Measurements from ENCODE around the gene PTRH1. TPM values are rescaled to one million over a fixed set of nuclear protein-coding genes. Genes with fewer than 3 reads are reported as not detected.

PTRH1 gene
- total RNA-seq, 1 experiment from 2014 or later, result 35.5 TPM

DNA sequence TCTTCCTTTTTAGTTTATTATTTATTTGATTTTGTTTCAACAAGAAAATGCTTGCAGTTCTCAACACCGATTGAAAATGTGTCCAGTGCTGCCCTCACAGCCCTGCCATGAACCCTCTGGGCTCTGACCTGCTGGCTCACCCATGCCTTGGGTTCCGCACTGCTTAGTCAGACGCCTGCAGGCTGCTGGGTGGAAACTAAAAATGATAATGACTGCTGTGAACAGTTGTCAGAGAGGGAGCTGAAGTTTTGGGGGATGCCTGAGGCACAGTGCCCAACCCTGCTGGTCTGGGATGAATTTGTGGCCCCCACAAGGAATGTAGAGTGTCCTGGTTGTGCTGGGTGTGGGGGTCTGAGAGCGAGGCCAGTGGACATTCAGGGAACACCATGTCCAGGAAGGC is 30.9 kb downstream of the PTRH1 start:
- in situ Hi-C loops (cut with HindIII; ENCODE audit: low pct_unique_long_range_greater_than_20kb, low sequenced_read_pairs), result no loop called here
- DNase-seq (ENCODE audit: low read depth, low spot score), result no peak

DNA sequence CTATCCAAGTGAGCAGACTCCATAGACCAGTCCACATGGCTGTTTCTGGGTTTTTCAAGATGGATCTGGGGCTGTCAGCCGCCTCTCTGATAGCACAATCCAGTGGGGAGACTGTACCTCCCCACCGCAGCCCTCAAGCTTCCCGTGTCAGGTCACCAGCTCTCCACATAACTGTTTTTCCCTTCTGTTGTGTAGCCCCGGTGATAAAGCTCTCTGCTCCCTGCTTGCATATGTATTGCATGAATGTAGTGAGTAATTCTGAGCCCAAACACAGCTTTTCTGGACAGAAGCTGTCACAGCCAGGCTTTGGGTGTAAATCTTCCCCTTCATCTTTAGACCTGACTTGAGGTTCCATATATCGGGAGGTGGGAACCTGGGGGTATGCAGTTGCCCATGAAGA is 31.7 kb downstream of the PTRH1 start:
- in situ Hi-C loops (cut with HindIII; ENCODE audit: low pct_unique_long_range_greater_than_20kb, low sequenced_read_pairs), result no loop called here
- DNase-seq (ENCODE audit: low read depth, low spot score), result no peak

DNA sequence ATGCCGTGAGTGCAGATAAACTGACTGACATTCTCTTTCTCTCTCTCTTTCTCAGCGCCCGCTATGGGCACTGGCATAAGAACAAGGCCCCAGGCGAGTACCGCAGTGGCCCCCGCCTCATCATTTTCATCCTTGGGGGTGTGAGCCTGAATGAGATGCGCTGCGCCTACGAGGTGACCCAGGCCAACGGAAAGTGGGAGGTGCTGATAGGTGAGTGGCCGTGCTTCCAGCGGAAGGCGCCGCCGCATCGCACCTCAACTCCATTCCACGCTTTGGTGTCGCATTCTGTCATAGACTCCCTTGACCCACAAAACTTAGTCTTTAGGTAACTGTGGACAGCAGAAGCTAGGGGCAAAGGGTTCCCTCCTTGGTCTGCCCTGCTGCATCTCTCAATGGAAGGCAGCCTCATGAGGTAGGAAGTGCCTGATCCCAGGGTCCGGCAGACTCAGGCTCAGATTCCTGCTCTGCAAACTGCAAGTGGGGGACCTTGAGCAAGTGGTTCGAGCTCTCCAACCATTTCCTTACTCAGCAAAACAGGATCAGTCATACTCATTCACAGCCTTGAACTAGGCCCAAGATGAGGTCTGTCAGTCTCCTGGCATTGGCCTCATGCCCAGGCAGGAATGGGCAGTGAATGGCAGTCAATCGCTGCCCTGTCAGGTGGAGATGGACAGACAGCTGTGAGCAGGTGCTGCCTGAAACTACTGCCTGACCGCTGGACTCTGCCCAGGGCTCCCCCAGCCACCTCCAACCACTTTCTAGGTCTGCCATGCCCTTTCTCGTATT is 32.9 kb downstream of the PTRH1 start:
- DNase-seq (ENCODE audit: low read depth, low spot score), result no peak
- in situ Hi-C loops (cut with HindIII; ENCODE audit: low pct_unique_long_range_greater_than_20kb, low sequenced_read_pairs), result no loop called here

GRCh38 chr9:127680846-127681245 is 34.6 kb downstream of the PTRH1 start:
- no peak for DNase-seq (ENCODE audit: low read depth, low spot score)
- in situ Hi-C loops (cut with HindIII; ENCODE audit: low pct_unique_long_range_greater_than_20kb, low sequenced_read_pairs), result no loop called here

DNA sequence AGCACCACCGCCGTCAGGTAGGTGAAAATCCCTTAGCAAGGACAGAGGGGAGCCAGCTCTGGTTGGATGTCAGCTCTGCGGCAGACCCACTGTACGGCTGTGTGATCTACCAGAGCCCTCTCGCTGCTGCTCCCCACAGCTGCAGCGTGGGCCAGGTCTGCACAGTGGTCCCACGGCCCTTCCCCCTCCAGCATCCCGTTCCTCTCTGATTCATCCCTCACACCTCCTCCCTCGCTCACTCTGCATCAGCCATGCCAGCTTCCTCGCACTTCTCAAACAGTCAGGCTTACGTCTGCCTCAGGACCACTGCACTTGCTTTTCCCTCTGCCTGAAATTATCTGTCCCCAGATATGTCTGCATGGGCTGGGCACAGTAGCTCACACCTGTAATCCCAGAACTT is 35.2 kb downstream of the PTRH1 start:
- no peak for DNase-seq (ENCODE audit: low read depth, low spot score)
- in situ Hi-C loops (cut with HindIII; ENCODE audit: low pct_unique_long_range_greater_than_20kb, low sequenced_read_pairs), result no loop called here

DNA sequence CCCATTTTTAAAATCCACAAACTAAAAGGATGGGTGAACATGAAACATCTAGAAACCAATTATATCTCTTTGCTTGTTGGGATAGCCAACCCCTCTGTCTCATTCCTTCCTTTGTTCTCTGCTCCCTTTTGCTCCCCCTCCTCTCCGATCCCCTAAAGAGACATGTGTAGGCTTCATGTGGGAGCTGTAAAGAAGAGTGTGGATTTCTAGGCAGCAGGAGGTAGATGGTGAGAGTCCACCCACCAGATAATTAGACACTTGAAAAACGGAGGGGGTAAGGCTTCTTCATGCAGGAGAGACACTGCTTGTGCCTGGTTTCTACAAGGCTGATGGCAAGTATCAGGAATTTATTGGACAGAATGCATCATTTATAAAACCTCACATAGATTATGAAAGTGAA is 36.0 kb downstream of the PTRH1 start:
- no peak for DNase-seq (ENCODE audit: low read depth, low spot score)
- in situ Hi-C loops (cut with HindIII; ENCODE audit: low pct_unique_long_range_greater_than_20kb, low sequenced_read_pairs), result no loop called here

DNA sequence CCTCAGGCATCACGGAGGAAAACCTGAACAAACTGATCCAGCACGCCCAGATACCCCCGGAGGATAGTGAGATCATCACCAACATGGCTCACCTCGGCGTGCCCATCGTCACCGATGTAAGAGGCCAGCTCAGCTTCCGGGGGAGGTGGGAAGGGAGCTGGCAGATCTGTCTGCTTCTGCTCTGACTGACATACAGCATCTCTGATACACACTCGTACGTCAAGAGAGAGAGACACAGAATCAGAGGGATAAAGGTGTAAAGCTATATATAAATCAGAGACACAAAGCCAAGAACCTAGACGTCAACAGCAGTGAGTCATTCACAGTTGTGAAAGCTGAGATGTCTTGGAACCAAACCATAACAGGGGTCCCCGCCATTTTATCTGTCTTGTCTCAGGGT is 38.8 kb downstream of the PTRH1 start:
- no peak for DNase-seq (ENCODE audit: low read depth, low spot score)
- in situ Hi-C loops (cut with HindIII; ENCODE audit: low pct_unique_long_range_greater_than_20kb, low sequenced_read_pairs), result no loop called here

DNA sequence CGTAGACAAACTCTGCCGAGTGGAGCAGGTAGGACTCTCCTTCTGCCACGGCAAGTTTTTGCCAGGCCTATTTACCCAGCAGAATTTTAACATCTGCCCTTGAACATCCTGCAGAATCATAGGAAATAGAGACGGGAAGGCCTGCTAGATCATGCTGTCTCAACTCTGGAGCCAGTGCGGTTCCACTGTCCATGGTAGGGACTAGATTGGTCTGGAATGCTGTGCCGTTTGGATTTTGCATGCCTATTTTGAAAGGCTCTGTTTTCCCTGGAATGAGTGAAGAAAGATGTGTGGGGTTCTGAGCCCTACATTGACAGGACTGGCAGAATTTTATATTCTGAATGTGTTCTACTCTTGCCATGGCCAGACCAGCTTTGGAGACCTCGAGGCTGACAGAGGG is 42.2 kb downstream of the PTRH1 start:
- in situ Hi-C loops (cut with HindIII; ENCODE audit: low pct_unique_long_range_greater_than_20kb, low sequenced_read_pairs), result no loop called here
- DNase-seq (ENCODE audit: low read depth, low spot score), result no peak

- in situ Hi-C loops (cut with HindIII; ENCODE audit: low pct_unique_long_range_greater_than_20kb, low sequenced_read_pairs), result no loop called here
- DNase-seq (ENCODE audit: low read depth, low spot score), result no peak
These were observed 47.6 kb downstream of the PTRH1 start for GRCh38 chr9:127667906-127668305.

GRCh38 chr9:127667127-127667844 is 48.2 kb downstream of the PTRH1 start:
- DNase-seq (ENCODE audit: low read depth, low spot score), result no peak
- in situ Hi-C loops (cut with HindIII; ENCODE audit: low pct_unique_long_range_greater_than_20kb, low sequenced_read_pairs), result no loop called here

GRCh38 chr9:127664678-127665507 is 50.6 kb downstream of the PTRH1 start:
- in situ Hi-C loops (cut with HindIII; ENCODE audit: low pct_unique_long_range_greater_than_20kb, low sequenced_read_pairs), result no loop called here
- no peak for DNase-seq (ENCODE audit: low read depth, low spot score)

DNA sequence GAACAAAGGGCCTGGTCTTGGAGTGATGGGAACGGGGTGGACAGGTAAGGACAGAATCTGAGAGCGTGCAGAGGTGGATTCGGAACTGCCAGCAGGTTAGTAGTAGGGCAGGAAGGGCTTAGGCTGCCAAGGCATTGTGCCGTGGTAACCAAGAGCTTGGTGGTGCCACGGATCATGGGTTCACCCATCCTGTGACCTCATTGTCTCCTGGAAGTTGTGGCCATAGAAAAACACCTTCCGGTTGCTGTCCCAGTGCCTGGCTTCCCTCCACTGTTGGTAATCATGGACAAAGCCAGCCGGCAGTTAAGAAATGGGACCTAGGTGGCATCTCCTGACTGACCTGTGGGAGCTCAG is 51.2 kb downstream of the PTRH1 start:
- DNase-seq (ENCODE audit: low read depth, low spot score), result no peak
- in situ Hi-C loops (cut with HindIII; ENCODE audit: low pct_unique_long_range_greater_than_20kb, low sequenced_read_pairs), result no loop called here

Other genes with a start within 250 kb of the PTRH1 start
- 41.3 and 41.5 TPM in 2 replicates for gene STXBP1, start 103.4 kb downstream of the PTRH1 start, total RNA-seq (2014; rRNA removed; shearing (Covaris generic))
- gene CFAP157, start 8.7 kb downstream of the PTRH1 start, total RNA-seq (2014; rRNA removed; shearing (Covaris generic)), result 0.11 TPM in 2 replicates
- gene TTC16, start 416 bp upstream of the PTRH1 start, total RNA-seq (2014; rRNA removed; shearing (Covaris generic)), result 0.11 and 0.16 TPM in 2 replicates
- 9.0 and 10.5 TPM in 2 replicates for gene TOR2A, start 19.6 kb upstream of the PTRH1 start, total RNA-seq (2014; rRNA removed; shearing (Covaris generic))
- 0.08 and 0.11 TPM in 2 replicates for gene SH2D3C, start 63.0 kb upstream of the PTRH1 start, total RNA-seq (2014; rRNA removed; shearing (Covaris generic))
- 22.1 and 32.7 TPM in 2 replicates for gene CDK9, start 70.4 kb upstream of the PTRH1 start, total RNA-seq (2014; rRNA removed; shearing (Covaris generic))
- 41.4 and 45.2 TPM in 2 replicates for gene FPGS, start 87.2 kb upstream of the PTRH1 start, total RNA-seq (2014; rRNA removed; shearing (Covaris generic))
- gene ENG, start 139.0 kb upstream of the PTRH1 start, total RNA-seq (2014; rRNA removed; shearing (Covaris generic)), result 3.7 and 5.5 TPM in 2 replicates
- 50.6 and 53.0 TPM in 2 replicates for gene AK1, start 162.0 kb upstream of the PTRH1 start, total RNA-seq (2014; rRNA removed; shearing (Covaris generic))
- 10.1 TPM in 2 replicates for gene ST6GALNAC6, start 183.9 kb upstream of the PTRH1 start, total RNA-seq (2014; rRNA removed; shearing (Covaris generic))
- 5.2 and 7.4 TPM in 2 replicates for gene ST6GALNAC4, start 201.4 kb upstream of the PTRH1 start, total RNA-seq (2014; rRNA removed; shearing (Covaris generic))
- 0.32 TPM in 1 of 2 replicates, not detected in the other for gene PIP5KL1, start 215.1 kb upstream of the PTRH1 start, total RNA-seq (2014; rRNA removed; shearing (Covaris generic))
- gene DPM2, start 222.2 kb upstream of the PTRH1 start, total RNA-seq (2014; rRNA removed; shearing (Covaris generic)), result 31.4 and 34.9 TPM in 2 replicates